LHCN-M2 (cell line): ENCODE measurements around the gene TUBGCP4. TPM values are rescaled to one million over a fixed set of nuclear protein-coding genes. Genes with fewer than 3 reads are reported as not detected.

Experiments used
- total RNA-seq: library from RNA; depleted of rRNA; stranded (reverse); fragments of >200 nt; gene quantifications from 2 replicates; pipeline ENCODE4 v1.2.3, GENCODE V29; 2014; rRNA removed

Gene TUBGCP4
- total RNA-seq, 1 experiment from 2014 or later: 13.8 TPM

Other genes with a start within 250 kb of the TUBGCP4 start
- gene TMEM62, start 237.5 kb upstream of the TUBGCP4 start, total RNA-seq: 5.2 and 5.7 TPM in 2 replicates
- 50.1 and 53.2 TPM in 2 replicates for gene CCNDBP1, start 185.7 kb upstream of the TUBGCP4 start, total RNA-seq
- not detected in 2 replicates for gene EPB42, start 150.1 kb upstream of the TUBGCP4 start, total RNA-seq
- 0.64 TPM in 1 of 2 replicates, not detected in the other for gene TGM5, start 104.2 kb upstream of the TUBGCP4 start, total RNA-seq
- gene TGM7, start 68.8 kb upstream of the TUBGCP4 start, total RNA-seq: not detected in 2 replicates
- 10.4 and 13.8 TPM in 2 replicates for gene LCMT2, start 40.5 kb upstream of the TUBGCP4 start, total RNA-seq
- 20.8 and 24.2 TPM in 2 replicates for gene ZSCAN29, start 58 bp upstream of the TUBGCP4 start, total RNA-seq
- gene TP53BP1, start 122.1 kb downstream of the TUBGCP4 start, total RNA-seq: 37.7 and 46.0 TPM in 2 replicates
- gene MAP1A, start 146.5 kb downstream of the TUBGCP4 start, total RNA-seq: 52.7 and 61.2 TPM in 2 replicates
- 6.5 and 10.2 TPM in 2 replicates for gene PPIP5K1, start 219.1 kb downstream of the TUBGCP4 start, total RNA-seq
- not detected in 2 replicates for gene CKMT1B, start 222.9 kb downstream of the TUBGCP4 start, total RNA-seq
- not detected in 2 replicates for gene STRC, start 247.7 kb downstream of the TUBGCP4 start, total RNA-seq